ENCODE data around the gene PARD3. TPM values are rescaled to one million over a fixed set of nuclear protein-coding genes. Genes with fewer than 3 reads are reported as not detected.
A peak's percentile ranks its signal among the peaks of the same experiment; 100 is the strongest.

Gene PARD3
- total RNA-seq, 1 donor from 2014 or later = 51.2 TPM

GRCh38 chr10:34116681-34117271, 698.3 kb downstream of the PARD3 start:
- Mint-ChIP-seq H3K27ac (ENCODE audit: unreplicated experiment) (peak overlapping the region; percentile 1), H3K4me1 (peaks cover 25% of the 10 kb centered on the region), H3K9me3 (no peaks in the 10 kb centered on the region), H3K27me3 (ENCODE audit: low read depth) (no peaks in the 10 kb centered on the region), H3K36me3 (ENCODE audit: low read depth) (peaks cover 8% of the 10 kb centered on the region), H3K4me3 (no peak overlapping the region)
- DNase-seq (ENCODE audit: low read depth, low spot score) = no peak
- TF ChIP-seq CTCF (conservative IDR thresholded peaks at IDR 0.05) = no peak

DNA sequence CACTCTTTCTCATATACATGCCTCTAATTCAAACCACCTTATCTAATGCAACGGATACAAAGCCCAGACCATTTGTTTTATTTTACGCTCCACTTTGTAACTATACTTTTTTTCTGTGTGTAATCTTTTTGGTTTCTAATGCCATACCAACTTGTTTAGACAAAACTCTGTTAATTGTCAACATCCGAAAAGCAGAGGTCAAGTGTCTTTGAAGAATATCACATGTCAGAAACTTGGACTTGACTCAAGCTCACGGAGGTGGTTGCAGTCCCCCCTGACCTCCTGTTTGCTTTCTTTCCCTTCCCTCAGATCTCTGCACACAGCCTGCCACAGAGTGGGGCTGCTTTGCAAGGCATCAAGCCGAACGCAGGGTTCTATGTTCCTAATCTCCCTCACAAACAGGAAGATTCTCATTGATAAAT, 698.9 kb downstream of the PARD3 start:
- no peak for TF ChIP-seq CTCF (conservative IDR thresholded peaks at IDR 0.05)
- H3K36me3 Mint-ChIP-seq (ENCODE audit: low read depth) = peaks cover 8% of the 10 kb centered on the region
- no peak overlapping the region for H3K4me3 Mint-ChIP-seq
- H3K9me3 Mint-ChIP-seq = no peaks in the 10 kb centered on the region
- no peaks in the 10 kb centered on the region for H3K27me3 Mint-ChIP-seq (ENCODE audit: low read depth)
- no peak for DNase-seq (ENCODE audit: low read depth, low spot score)
- H3K27ac Mint-ChIP-seq (ENCODE audit: unreplicated experiment) = peak overlapping the region; percentile 91
- peaks cover 20% of the 10 kb centered on the region for H3K4me1 Mint-ChIP-seq

DNA sequence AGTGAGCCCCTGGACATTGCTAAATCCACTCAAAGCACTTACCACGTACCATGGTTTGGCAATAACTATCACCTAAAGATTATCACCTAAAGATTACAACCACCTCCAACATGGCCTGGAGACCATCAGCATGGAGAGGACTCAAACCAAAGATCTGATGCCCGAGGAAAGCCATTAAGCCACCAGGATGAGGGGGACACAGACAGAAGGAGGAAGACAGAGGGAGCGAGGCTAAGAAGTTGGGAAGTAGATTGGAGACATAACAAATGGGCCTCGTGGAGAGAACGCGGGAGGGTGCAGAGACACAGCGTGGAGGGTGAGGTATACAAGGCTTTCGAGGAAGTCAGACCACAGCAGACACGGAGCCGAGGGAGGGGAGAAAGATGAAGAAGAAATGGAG, 700.2 kb downstream of the PARD3 start:
- TF ChIP-seq CTCF (conservative IDR thresholded peaks at IDR 0.05) = no peak
- H3K4me3 Mint-ChIP-seq = no peak overlapping the region
- no peaks in the 10 kb centered on the region for H3K27me3 Mint-ChIP-seq (ENCODE audit: low read depth)
- H3K9me3 Mint-ChIP-seq = no peaks in the 10 kb centered on the region
- H3K27ac Mint-ChIP-seq (ENCODE audit: unreplicated experiment) = peak overlapping the region; percentile 39
- H3K36me3 Mint-ChIP-seq (ENCODE audit: low read depth) = peaks cover 16% of the 10 kb centered on the region
- H3K4me1 Mint-ChIP-seq = peaks cover 17% of the 10 kb centered on the region
- no peak for DNase-seq (ENCODE audit: low read depth, low spot score)

DNA sequence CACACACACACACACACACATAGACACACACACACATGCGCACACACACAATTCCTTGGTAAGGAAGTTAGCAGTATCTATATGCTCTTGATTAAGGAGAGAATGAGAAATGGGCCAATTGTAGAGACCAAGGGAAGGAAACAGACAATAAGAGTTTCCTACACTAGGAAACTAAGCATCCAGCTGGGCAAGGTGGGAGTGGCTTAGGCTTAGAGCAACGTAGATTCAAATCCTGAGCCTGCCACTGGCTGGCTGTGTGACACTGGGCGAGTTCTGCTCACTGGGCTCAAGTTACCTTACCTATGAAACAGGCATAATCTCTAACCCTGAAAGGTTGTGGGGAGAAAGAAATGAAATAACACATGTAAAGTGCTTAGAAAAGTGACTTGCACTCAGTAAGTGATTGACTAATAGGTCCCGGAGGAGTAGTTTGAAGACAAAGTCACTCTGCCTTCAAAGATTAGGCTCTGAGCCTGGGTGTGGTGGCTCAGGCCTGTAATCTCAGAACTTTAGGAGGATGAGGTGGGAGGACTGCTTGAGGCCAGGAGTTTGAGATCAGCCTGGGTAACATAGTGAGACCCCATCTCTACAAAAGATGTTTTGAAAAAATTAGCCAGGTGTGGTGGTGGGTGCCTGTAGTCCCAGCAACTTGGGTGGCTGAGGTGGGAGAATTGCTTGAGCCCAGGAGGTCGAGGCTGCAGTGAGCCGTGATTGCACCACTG, 701.4 kb downstream of the PARD3 start:
- Mint-ChIP-seq H3K9me3 (no peaks in the 10 kb centered on the region), H3K36me3 (ENCODE audit: low read depth) (peaks cover 12% of the 10 kb centered on the region), H3K4me3 (no peak overlapping the region), H3K27ac (ENCODE audit: unreplicated experiment) (peak overlapping the region; percentile 13), H3K27me3 (ENCODE audit: low read depth) (no peaks in the 10 kb centered on the region), H3K4me1 (peaks cover 21% of the 10 kb centered on the region)
- DNase-seq (ENCODE audit: low read depth, low spot score) = no peak
- no peak for TF ChIP-seq CTCF (conservative IDR thresholded peaks at IDR 0.05)

- DNase-seq (ENCODE audit: low read depth, low spot score) = no peak
- Mint-ChIP-seq H3K27me3 (ENCODE audit: low read depth) (no peaks in the 10 kb centered on the region), H3K36me3 (ENCODE audit: low read depth) (peaks cover 12% of the 10 kb centered on the region)
Measured at GRCh38 chr10:34112171-34112782, 702.8 kb downstream of the PARD3 start.

More at GRCh38 chr10:34112171-34112782, 702.8 kb downstream of the PARD3 start:
- Mint-ChIP-seq H3K27ac (ENCODE audit: unreplicated experiment) (no peak overlapping the region), H3K4me1 (peaks cover 21% of the 10 kb centered on the region), H3K4me3 (no peak overlapping the region), H3K9me3 (no peaks in the 10 kb centered on the region)
- TF ChIP-seq CTCF (conservative IDR thresholded peaks at IDR 0.05) = no peak

Data from neural crest cell (in vitro differentiated cells).